ENCODE results near the gene GMDS.

GRCh38 chr6:1659816-1660215, 585.6 kb downstream of the GMDS start:
- TF ChIP-seq SP1 (IDR thresholded peaks at IDR 0.05; ENCODE audit: low read depth, low read length) (no peak), CTCF (IDR thresholded peaks at IDR 0.05; ENCODE audit: control extremely low read depth in 1 of 3, insufficient read depth in 1 of 3, low read depth in 1 of 3, low read length in 3 of 3) (no peak), HDAC2 (IDR thresholded peaks at IDR 0.05; ENCODE audit: borderline replicate concordance in 1 of 2, low read depth in 2 of 2, low read length in 2 of 2) (no peak), CEBPB (IDR thresholded peaks at IDR 0.05; ENCODE audit: low read depth, low read length) (no peak)
